Stimulated activated CD4-positive, alpha-beta T cell treated with anti-CD3 and anti-CD28 coated beads, Interleukin-4, amount 100 ng/mL, for 1 hour (primary cell): ENCODE measurements around the gene MYT1.

ENCODE experiments used
- DNase-seq: peaks from one replicate; pipeline ENCODE4 v3.0.0-alpha.2; 2020

Gene MYT1

DNA sequence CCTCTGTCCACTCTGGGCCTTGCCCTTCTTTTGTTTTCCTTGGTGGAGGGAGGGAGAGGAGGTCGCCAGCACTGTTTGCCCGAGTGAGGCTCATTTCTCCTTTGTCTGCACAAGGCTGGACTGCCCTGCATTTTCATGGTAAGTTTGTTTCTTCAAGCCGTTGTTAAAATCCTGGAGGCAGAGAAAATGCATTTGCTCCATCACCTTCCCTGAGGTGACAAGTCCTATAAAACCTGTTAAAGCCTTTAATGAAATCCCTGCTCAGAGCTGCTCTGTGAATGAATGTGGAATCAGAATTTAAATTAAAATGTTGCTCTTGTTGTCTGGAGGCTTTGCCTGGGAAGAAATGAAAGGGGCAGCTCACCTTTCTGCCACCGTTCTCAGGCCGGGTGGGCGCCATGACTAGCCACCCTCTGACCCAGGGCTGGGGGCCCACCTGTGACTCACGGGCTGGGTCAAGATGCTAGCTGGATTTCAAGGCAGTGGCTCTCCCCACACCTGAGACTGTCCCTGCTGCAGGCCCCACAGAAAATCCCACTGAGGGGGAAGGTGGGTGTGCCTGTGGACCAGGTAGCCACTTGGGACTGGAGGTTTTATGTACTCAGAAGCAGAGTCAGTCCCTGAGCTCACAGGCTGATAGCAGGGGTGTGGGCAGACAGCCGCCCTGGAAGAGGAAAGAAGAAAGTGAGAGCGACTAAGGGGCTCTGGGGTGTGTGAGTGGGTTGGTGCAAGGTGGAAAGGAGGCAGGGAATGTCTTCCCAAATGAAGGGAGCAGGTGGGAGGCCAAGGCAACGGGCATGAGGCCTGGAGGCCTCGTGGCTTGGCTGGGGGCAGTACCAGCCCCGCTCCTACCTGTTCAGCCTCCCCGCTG, 24.0 kb upstream of the MYT1 start:
- DNase-seq: no peak

DNA sequence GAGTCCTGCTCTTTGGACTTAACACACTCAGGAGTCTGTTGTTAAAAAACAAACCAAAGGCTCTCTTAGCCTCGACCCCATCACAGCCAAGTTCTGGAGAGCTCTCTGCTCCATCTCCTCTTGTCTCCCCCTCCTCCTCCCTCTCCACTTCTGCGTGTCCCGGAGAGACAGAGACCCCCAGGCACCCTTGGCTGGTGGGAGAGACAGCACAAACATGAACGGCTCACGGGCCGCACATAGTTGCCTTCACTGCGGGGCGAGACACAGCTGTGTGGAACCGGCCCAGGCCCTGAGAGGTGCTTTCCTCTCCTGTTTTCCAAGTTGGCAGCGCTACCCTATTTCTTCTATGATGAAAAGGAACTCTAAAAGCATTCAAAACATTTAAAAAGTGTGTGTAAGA, 23.3 kb upstream of the MYT1 start:
- no peak for DNase-seq

- DNase-seq: no peak
These were observed 21.7 kb upstream of the MYT1 start for GRCh38 chr20:64142590-64142989.

DNA sequence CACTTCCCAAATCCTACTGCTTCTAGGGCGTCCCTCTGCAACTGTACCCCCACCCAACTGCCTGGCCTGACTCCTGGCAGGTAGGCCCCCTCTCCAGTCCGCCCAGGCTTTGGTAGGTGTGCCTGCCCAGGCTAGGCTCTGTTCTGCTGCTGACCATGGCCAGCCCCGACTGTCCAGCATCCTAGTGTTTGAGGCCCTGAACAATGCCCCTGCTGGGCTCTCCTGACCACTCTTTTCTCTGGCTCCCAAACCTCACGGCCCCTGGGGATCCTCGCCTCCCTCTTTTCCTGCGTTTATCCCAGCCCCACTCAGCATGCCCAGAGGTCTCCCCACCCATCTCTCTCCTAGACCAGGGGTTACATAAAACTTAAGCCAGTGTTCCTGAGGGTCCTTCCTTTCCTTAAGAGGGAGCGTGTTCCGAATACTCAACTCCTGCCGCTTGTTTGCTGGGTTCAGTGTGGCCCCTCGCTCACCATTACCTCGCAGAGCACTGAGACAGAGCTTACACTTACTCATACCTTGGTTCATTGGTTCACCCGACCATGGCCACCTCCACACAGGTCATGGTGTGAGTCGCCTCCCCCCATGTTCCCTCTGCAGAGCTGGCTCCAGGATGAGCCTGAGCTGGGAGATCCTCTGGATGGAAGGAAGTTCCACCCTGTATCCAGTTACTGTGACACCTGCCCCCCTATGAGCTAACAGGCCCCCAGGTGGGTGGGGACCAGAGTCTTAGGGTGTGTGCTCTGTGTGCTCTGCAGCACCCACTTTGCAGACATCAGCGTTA, 21.0 kb upstream of the MYT1 start:
- DNase-seq: no peak

DNA sequence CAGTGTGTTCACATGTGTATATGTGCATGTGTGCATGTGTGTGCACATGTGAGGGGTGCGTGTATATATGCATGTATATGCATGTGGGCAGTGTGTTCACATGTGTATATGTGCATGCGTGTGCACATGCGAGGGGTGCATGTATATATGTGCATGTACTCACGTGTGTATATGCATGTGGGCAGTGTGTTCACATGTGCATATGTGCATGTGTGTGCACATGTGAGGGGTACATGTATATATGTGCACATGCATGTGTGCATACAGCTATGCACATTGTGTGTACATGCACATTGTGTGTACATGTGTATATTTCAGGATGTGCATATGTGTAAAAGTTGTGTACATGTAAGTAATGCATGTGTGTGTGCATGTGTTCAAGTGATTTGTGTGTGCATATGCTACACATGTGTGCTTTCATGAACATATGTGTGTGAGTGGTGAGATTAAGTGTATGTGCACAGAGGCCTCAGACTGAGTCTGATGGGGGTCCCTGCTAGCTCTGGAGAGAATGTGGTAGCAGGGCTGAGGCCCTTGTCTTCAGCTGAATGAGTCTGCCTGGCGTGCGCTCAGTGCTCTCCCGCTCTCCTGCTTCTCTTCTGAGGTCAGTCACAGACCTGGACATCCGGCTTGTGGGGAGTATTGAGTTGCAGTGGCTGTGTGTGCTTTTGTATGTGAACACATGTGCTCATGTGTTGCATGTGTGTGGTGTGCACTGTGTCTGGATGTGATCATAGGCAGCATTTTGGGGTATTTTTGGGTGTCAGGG, 19.9 kb upstream of the MYT1 start:
- DNase-seq: no peak

DNA sequence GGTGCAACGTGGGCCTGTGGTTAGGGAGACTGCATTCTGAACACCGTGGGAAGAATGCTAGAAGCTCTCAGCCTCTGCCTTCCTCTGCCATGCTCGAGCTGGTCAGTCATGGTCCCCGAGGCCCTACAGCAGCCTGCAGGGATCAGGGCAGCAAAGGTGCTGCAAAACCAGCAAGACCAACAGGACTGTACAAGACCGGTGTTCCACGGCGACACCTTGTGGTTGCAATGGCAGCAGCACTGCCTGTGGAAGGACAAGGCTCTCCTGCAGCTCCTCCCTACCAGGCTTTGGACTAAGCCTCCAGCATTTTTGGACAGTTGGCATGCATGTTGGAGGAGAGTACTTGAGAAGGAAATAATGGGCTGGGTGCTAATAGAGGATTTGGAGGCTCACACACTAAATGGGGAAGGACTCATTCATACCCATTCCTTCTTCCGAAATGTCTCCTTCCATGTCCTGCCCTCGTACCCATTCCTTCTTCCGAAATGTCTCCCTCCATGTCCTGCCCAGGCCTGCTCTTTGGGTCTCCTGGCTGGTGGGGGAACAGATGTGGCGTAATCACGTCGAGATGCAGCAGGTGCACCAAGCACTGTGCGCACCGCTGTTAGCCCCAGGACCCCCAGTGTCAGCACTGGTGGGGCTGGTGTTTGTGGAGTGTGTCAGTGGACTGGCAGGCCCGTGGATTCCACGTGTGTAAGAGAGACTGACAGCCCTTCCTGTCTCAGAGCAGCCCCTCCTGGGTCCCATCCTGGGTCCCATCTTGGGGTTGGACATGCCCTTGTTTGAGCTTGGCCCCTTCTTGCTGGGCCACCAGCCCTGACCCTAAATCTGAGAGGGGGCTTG, 18.6 kb upstream of the MYT1 start:
- no peak for DNase-seq

DNA sequence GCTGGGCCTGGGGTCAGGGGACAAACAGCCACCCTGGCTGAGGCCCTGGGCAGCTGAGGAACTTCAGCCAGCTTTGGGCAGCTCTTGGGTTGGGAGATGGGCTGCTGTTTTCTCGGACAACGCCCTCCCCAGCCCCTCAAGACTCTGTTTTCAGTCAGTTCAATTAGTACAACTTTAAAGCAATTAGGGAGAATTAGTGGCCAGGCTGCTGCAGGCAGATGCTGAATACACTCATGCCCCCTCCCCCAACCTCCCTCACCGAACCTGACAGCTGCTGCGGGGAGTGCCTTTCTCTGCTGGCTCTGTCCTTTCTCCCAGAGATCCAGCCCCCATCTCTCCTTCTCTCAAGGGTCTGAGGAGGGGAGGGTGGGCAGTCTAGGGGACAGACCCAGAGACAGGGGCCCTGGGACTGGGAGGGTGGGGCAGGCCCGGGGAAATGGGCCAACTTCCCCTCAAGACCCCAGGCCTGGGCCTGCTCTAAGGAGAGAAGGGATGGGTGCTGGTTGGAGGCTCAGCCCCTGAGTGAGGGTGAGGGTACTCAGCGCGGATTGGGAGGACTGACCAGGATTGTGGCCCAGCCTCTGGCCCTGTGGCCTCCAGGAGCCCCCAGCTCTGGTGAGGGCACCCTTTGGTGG, 17.8 kb upstream of the MYT1 start:
- DNase-seq: no peak

DNA sequence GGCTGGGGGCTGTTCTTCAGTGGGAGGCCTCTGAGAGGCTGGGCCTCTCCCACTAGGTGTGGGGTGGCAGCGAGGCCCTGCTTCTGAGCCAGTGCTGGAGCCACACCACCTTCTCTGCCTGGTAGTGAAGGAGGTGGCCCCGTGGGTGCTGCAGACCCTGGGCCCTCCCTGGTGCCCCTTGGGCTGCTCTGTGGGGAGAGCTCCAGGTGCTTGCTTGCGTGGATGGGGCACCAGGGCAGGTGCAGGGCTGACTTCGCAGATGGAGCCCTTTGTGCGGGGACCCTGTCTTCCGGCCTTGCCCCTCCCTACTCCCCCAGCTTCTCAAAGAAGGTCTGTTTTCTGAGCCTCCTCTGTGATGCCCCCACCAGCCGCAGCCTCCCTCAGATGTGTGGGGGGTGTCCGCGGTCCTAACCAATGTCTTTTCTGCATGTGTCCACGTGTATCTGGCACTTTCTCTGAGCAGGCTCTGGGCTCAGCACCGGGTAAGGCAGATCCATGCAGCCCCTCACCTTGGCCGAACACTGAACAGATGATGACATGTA, 17.2 kb upstream of the MYT1 start:
- DNase-seq: no peak

DNA sequence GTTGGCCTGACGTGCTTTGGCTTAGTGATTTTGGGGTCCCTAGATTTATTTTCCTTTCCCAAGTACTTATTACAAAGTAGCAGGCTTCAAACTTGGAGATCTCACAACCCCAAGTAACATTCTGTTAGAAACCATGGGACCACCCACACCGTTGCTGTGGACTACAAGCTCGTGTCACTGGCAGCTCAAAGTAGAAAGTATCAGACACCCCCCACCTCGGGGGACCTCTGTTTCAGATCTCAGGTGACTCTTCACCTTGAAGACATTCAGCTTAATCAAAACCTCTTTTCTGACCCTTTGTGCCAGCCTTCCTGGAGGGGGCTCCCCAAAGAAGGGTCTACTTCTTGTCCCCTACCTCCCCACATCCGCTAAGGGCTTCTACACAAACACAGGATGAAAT, 15.7 kb upstream of the MYT1 start:
- no peak for DNase-seq

DNA sequence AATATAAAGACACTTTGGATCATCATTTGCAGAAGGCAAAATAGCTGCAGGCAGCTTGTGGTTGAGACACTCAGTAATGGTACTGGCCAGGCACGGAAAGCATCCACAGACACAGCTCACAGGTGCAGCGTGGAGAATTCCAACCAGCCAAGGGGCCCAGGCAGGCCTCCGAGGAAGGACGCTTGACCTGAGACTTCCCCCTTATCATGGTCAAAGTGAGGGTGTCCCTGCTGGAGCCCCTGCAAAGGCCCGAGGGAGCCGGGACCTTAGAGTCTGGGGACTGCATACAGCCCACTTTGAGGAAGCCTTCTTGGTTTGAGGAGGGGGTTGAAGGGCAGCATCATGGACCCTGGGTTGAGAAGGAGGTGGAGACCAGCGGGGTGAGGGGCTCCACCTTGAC, 15.1 kb upstream of the MYT1 start:
- DNase-seq: no peak

GRCh38 chr20:64149809-64150560, 14.3 kb upstream of the MYT1 start:
- DNase-seq: no peak

GRCh38 chr20:64150756-64151632, 13.3 kb upstream of the MYT1 start:
- DNase-seq: no peak

- no peak for DNase-seq
These were observed 12.4 kb upstream of the MYT1 start for GRCh38 chr20:64151633-64152530.

DNA sequence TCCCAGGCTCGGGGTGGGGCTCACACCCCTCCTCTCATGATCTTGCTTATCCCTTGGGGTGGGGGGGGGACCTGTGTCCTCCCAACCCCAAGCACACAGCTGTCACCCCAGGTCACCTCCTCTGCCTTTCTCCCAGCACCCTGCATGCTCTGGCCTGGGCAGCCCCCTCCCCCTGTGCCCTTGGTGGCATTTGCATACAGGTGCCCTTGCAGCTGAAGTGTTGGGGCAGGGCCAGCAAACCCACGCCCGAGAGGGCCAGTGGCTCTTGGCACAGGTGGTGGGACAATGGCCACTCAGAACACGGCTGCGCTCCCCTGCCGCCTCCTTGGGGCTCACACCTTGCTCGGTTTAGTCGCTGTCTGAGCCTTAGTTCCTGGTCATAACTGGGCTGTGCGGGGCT, 11.3 kb upstream of the MYT1 start:
- no peak for DNase-seq

GRCh38 chr20:64153410-64153809, 10.8 kb upstream of the MYT1 start:
- DNase-seq: no peak

DNA sequence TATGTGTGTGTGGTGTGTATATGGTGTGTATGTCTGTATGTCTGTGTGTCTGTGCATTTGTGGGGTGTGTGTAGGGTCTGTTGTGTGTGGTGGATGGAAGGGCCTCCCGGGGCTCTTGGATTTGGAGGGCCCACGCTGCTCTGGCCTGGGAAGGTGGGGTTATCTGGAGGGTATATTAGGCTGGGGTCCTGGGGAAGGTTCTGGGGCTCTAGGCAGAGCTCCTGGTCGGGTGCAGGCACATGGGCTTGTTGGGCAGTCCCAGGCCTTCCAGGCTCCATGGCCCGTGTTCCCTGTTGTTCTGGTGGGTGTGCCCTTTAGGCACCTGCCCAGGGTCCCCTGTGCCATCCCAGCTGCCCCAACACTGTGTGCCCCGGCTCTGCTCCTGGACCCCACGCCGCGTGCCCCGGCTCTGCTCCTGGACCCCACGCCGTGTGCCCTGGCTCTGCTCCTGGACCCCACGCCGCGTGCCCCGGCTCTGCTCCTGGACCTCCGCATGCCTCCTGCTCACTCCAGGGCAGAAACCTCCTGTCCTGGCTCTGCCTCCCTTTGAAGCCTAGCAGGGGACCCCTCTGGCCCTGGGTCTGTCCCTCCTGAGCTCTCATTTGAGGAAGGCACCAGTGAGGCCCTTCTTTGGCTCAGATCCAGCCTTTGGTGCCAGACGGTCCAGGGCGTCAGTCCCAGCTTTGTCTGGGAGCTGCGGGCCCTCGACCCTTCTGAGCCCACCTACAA, 10.2 kb upstream of the MYT1 start:
- no peak for DNase-seq

- no peak for DNase-seq
These were observed 9.5 kb upstream of the MYT1 start for GRCh38 chr20:64154590-64155257.
